ENCODE measurements around the gene LYVE1.

Gene LYVE1

GRCh38 chr11:10539339-10539738, 29.1 kb downstream of the LYVE1 start:
- Histone ChIP-seq H3K79me2 (ENCODE audit: low read length) (peaks cover 9% of the 10 kb centered on the region), H4K20me1 (ENCODE audit: insufficient read depth, low read length) (no peaks in the 10 kb centered on the region), H3K4me2 (ENCODE audit: low read length) (no peak overlapping the region)

GRCh38 chr11:10538924-10539323, 29.5 kb downstream of the LYVE1 start:
- peaks cover 9% of the 10 kb centered on the region for H3K79me2 ChIP-seq (ENCODE audit: low read length)
- H3K9ac ChIP-seq (ENCODE audit: low read length) = no peak overlapping the region
- H3K4me1 ChIP-seq (ENCODE audit: low read length) = peaks cover 10% of the 10 kb centered on the region
- no peak overlapping the region for H2AFZ ChIP-seq (ENCODE audit: low read depth, low read length)
- no peak overlapping the region for H3K27ac ChIP-seq (ENCODE audit: low read length)
- TF ChIP-seq CTCF (IDR thresholded peaks at IDR 0.05; ENCODE audit: low read depth, low read length) (no peak), EZH2phosphoT487 (IDR thresholded peaks at IDR 0.05; ENCODE audit: low read depth) (no peak)
- no peaks in the 10 kb centered on the region for H4K20me1 ChIP-seq (ENCODE audit: insufficient read depth, low read length)
- no peaks in the 10 kb centered on the region for H3K36me3 ChIP-seq (replicated peaks; ENCODE audit: low read depth, low read length)
- H3K9me3 ChIP-seq (ENCODE audit: insufficient read depth, low read length) = no peaks in the 10 kb centered on the region
- no peaks in the 10 kb centered on the region for H3K27me3 ChIP-seq (ENCODE audit: low read depth, low read length)
- H3K4me3 ChIP-seq (ENCODE audit: low read length) = no peak overlapping the region
- no peak overlapping the region for H3K4me2 ChIP-seq (ENCODE audit: low read length)

More at GRCh38 chr11:10539339-10539738, 29.1 kb downstream of the LYVE1 start:
- Histone ChIP-seq H3K4me1 (ENCODE audit: low read length) (peaks cover 10% of the 10 kb centered on the region), H3K36me3 (replicated peaks; ENCODE audit: low read depth, low read length) (no peaks in the 10 kb centered on the region), H3K9ac (ENCODE audit: low read length) (no peak overlapping the region), H3K9me3 (ENCODE audit: insufficient read depth, low read length) (no peaks in the 10 kb centered on the region), H3K27me3 (ENCODE audit: low read depth, low read length) (no peaks in the 10 kb centered on the region), H2AFZ (ENCODE audit: low read depth, low read length) (no peak overlapping the region), H3K4me3 (ENCODE audit: low read length) (no peak overlapping the region), H3K27ac (ENCODE audit: low read length) (no peak overlapping the region)
- TF ChIP-seq EZH2phosphoT487 (IDR thresholded peaks at IDR 0.05; ENCODE audit: low read depth) = no peak
- TF ChIP-seq CTCF (IDR thresholded peaks at IDR 0.05; ENCODE audit: low read depth, low read length) = no peak

GRCh38 chr11:10537600-10537999, 30.9 kb downstream of the LYVE1 start:
- Histone ChIP-seq H3K27me3 (ENCODE audit: low read depth, low read length) (no peaks in the 10 kb centered on the region), H4K20me1 (ENCODE audit: insufficient read depth, low read length) (no peaks in the 10 kb centered on the region), H3K4me1 (ENCODE audit: low read length) (peaks cover 10% of the 10 kb centered on the region), H3K27ac (ENCODE audit: low read length) (no peak overlapping the region), H3K79me2 (ENCODE audit: low read length) (peaks cover 9% of the 10 kb centered on the region), H3K36me3 (replicated peaks; ENCODE audit: low read depth, low read length) (peaks cover 4% of the 10 kb centered on the region), H3K4me3 (ENCODE audit: low read length) (no peak overlapping the region), H3K9ac (ENCODE audit: low read length) (no peak overlapping the region), H3K9me3 (ENCODE audit: insufficient read depth, low read length) (no peaks in the 10 kb centered on the region), H2AFZ (ENCODE audit: low read depth, low read length) (no peak overlapping the region), H3K4me2 (ENCODE audit: low read length) (no peak overlapping the region)
- TF ChIP-seq EZH2phosphoT487 (IDR thresholded peaks at IDR 0.05; ENCODE audit: low read depth) (no peak), CTCF (IDR thresholded peaks at IDR 0.05; ENCODE audit: low read depth, low read length) (no peak)

GRCh38 chr11:10534316-10534715, 34.1 kb downstream of the LYVE1 start:
- Histone ChIP-seq H3K79me2 (ENCODE audit: low read length) (no peaks in the 10 kb centered on the region), H3K27me3 (ENCODE audit: low read depth, low read length) (no peaks in the 10 kb centered on the region), H2AFZ (ENCODE audit: low read depth, low read length) (no peak overlapping the region), H3K27ac (ENCODE audit: low read length) (no peak overlapping the region), H3K4me3 (ENCODE audit: low read length) (no peak overlapping the region), H3K4me2 (ENCODE audit: low read length) (no peak overlapping the region), H3K4me1 (ENCODE audit: low read length) (no peaks in the 10 kb centered on the region), H4K20me1 (ENCODE audit: insufficient read depth, low read length) (no peaks in the 10 kb centered on the region), H3K36me3 (replicated peaks; ENCODE audit: low read depth, low read length) (peaks cover 12% of the 10 kb centered on the region), H3K9me3 (ENCODE audit: insufficient read depth, low read length) (no peaks in the 10 kb centered on the region), H3K9ac (ENCODE audit: low read length) (no peak overlapping the region)
- TF ChIP-seq EZH2phosphoT487 (IDR thresholded peaks at IDR 0.05; ENCODE audit: low read depth) = no peak

- TF ChIP-seq EZH2phosphoT487 (IDR thresholded peaks at IDR 0.05; ENCODE audit: low read depth) = no peak
- no peak for TF ChIP-seq CTCF (IDR thresholded peaks at IDR 0.05; ENCODE audit: low read depth, low read length)
- Histone ChIP-seq H3K9me3 (ENCODE audit: insufficient read depth, low read length) (no peaks in the 10 kb centered on the region), H3K4me1 (ENCODE audit: low read length) (no peaks in the 10 kb centered on the region), H2AFZ (ENCODE audit: low read depth, low read length) (no peak overlapping the region), H4K20me1 (ENCODE audit: insufficient read depth, low read length) (no peaks in the 10 kb centered on the region), H3K36me3 (replicated peaks; ENCODE audit: low read depth, low read length) (peaks cover 20% of the 10 kb centered on the region), H3K27me3 (ENCODE audit: low read depth, low read length) (no peaks in the 10 kb centered on the region), H3K79me2 (ENCODE audit: low read length) (no peaks in the 10 kb centered on the region), H3K4me3 (ENCODE audit: low read length) (no peak overlapping the region), H3K9ac (ENCODE audit: low read length) (no peak overlapping the region), H3K27ac (ENCODE audit: low read length) (no peak overlapping the region), H3K4me2 (ENCODE audit: low read length) (no peak overlapping the region)
Observed at GRCh38 chr11:10533323-10533722, 35.1 kb downstream of the LYVE1 start.
